ENCODE measurements around the gene COTL1. TPM values are rescaled to one million over a fixed set of nuclear protein-coding genes. Genes with fewer than 3 reads are reported as not detected.

Gene COTL1
- total and polyA plus RNA-seq, 9 donors, result 13.8 to 46.4 (median 29.3) TPM

- peaks cover 2% of the 10 kb centered on the region for H3K4me1 ChIP-seq (ENCODE audit: insufficient read depth)
- WGBS, 3 donors, result 87 to 89% (median 88%) methylated on average over 9 of the region's 9 CpGs
- intact Hi-C loops (cut with DNase I), result no loop called here
- no peak overlapping the region for H3K27ac ChIP-seq
- DNase-seq, result no peak
- no peak overlapping the region for H3K4me3 ChIP-seq
- no peaks in the 10 kb centered on the region for H3K9me3 ChIP-seq
- TF ChIP-seq POLR2A (IDR thresholded peaks at IDR 0.05), result no peak
- no peak for TF ChIP-seq EP300 (IDR thresholded peaks at IDR 0.05)
- no peak for TF ChIP-seq CTCF (IDR thresholded peaks at IDR 0.05)
- H3K36me3 ChIP-seq, result no peaks in the 10 kb centered on the region
- H3K27me3 ChIP-seq, result no peaks in the 10 kb centered on the region
Observed at GRCh38 chr16:84535851-84536250, 82.0 kb downstream of the COTL1 start.

GRCh38 chr16:84535408-84535807 is 82.5 kb downstream of the COTL1 start:
- intact Hi-C loops (cut with DNase I), result no loop called here
- H3K27me3 ChIP-seq, result no peaks in the 10 kb centered on the region

GRCh38 chr16:84534815-84535214 is 83.1 kb downstream of the COTL1 start:
- WGBS, 3 donors, result 84 to 97% (median 95%) methylated on average over 5 of the region's 5 CpGs
- no peaks in the 10 kb centered on the region for H3K36me3 ChIP-seq
- intact Hi-C loops (cut with DNase I), result no loop called here
- no peaks in the 10 kb centered on the region for H3K9me3 ChIP-seq
- no peak overlapping the region for H3K4me3 ChIP-seq
- no peak for DNase-seq
- TF ChIP-seq EP300 (IDR thresholded peaks at IDR 0.05) (no peak), CTCF (IDR thresholded peaks at IDR 0.05) (no peak), POLR2A (IDR thresholded peaks at IDR 0.05) (no peak)
- H3K4me1 ChIP-seq (ENCODE audit: insufficient read depth), result peaks cover 2% of the 10 kb centered on the region
- no peaks in the 10 kb centered on the region for H3K27me3 ChIP-seq
- no peak overlapping the region for H3K27ac ChIP-seq

More at GRCh38 chr16:84535408-84535807, 82.5 kb downstream of the COTL1 start:
- DNase-seq, result no peak
- WGBS, 3 donors, result 75 to 78% (median 78%) methylated on average over 6 of the region's 6 CpGs
- H3K36me3 ChIP-seq, result no peaks in the 10 kb centered on the region
- H3K9me3 ChIP-seq, result no peaks in the 10 kb centered on the region
- no peak overlapping the region for H3K27ac ChIP-seq
- H3K4me3 ChIP-seq, result no peak overlapping the region
- no peak for TF ChIP-seq POLR2A (IDR thresholded peaks at IDR 0.05)
- TF ChIP-seq CTCF (IDR thresholded peaks at IDR 0.05), result no peak
- no peak for TF ChIP-seq EP300 (IDR thresholded peaks at IDR 0.05)
- H3K4me1 ChIP-seq (ENCODE audit: insufficient read depth), result peaks cover 2% of the 10 kb centered on the region

GRCh38 chr16:84532855-84533486 is 84.9 kb downstream of the COTL1 start:
- no peaks in the 10 kb centered on the region for H3K27me3 ChIP-seq
- intact Hi-C loops (cut with DNase I), result no loop called here
- H3K27ac ChIP-seq, result no peak overlapping the region
- H3K9me3 ChIP-seq, result no peaks in the 10 kb centered on the region
- 36 to 45% (median 40%) methylated on average over 11 of the region's 11 CpGs for WGBS, 3 donors
- DNase-seq, result no peak
- TF ChIP-seq CTCF (IDR thresholded peaks at IDR 0.05), result no peak
- no peak for TF ChIP-seq EP300 (IDR thresholded peaks at IDR 0.05)
- no peak for TF ChIP-seq POLR2A (IDR thresholded peaks at IDR 0.05)
- H3K4me1 ChIP-seq (ENCODE audit: insufficient read depth), result peaks cover 2% of the 10 kb centered on the region
- H3K36me3 ChIP-seq, result no peaks in the 10 kb centered on the region
- no peak overlapping the region for H3K4me3 ChIP-seq

Data from ovary (tissue), 9 donors.